Duodenal mucosa (tissue), 2 donors: Measurements from ENCODE around the gene UQCRHL.

Experiments used
- H3K27ac ChIP-seq: one replicate; pipeline ENCODE4 v1.7.0; 2013; ENCODE audit warnings: low read depth, low read length
- H3K27me3 ChIP-seq, 2 donors: one replicate each; pipeline ENCODE4 v1.7.0; 2013; ENCODE audit warnings: low read length in 2 of 2, control low read depth in 1 of 2; ENCODE audit not compliant: insufficient read depth in 2 of 2, control insufficient read depth in 1 of 2
- H3K36me3 ChIP-seq, 2 donors: one replicate each; pipeline ENCODE4 v1.7.0; 2013; ENCODE audit warnings: low read length in 2 of 2, control low read depth in 1 of 2; ENCODE audit not compliant: insufficient read depth in 2 of 2, control insufficient read depth in 1 of 2
- H3K4me1 ChIP-seq, 2 donors: one replicate each; pipeline ENCODE4 v1.7.0; 2013; ENCODE audit warnings: low read length in 2 of 2, control low read depth in 1 of 2; ENCODE audit not compliant: insufficient read depth in 2 of 2, control insufficient read depth in 1 of 2
- H3K4me3 ChIP-seq, 2 donors: one replicate each; pipeline ENCODE4 v1.7.0; 2013; ENCODE audit warnings: low read length in 2 of 2, low read depth in 1 of 2
- H3K9ac ChIP-seq, 2 donors: one replicate each; pipeline ENCODE4 v1.7.0; 2013; ENCODE audit warnings: low read length in 2 of 2, low read depth in 1 of 2
- H3K9me3 ChIP-seq, 2 donors: one replicate each; pipeline ENCODE4 v1.7.0; 2013; ENCODE audit warnings: low read length in 2 of 2, control low read depth in 1 of 2; ENCODE audit not compliant: control insufficient read depth in 1 of 2

UQCRHL gene

GRCh38 chr1:15758953-15759661 lies 48.3 kb downstream of the UQCRHL start:
- Histone ChIP-seq H3K9ac (peak overlapping the region; percentile 56 to 57), H3K4me3 (peak overlapping the region; percentile 55 to 57), H3K4me1 (peaks cover 36 to 40% of the 10 kb centered on the region in 2 donors), H3K27me3 (no peaks in the 10 kb centered on the region), H3K36me3 (no peaks in the 10 kb centered on the region), H3K9me3 (no peaks in the 10 kb centered on the region), H3K27ac (peak overlapping the region; percentile 14)

GRCh38 chr1:15758343-15758931 lies 49.0 kb downstream of the UQCRHL start, which contains the start of gene FBLIM1:
Gene FBLIM1, plus strand, starts transcription at chr1:15758795. Its CDS starts 6,189 bp downstream, at chr1:15764984.
- Histone ChIP-seq H3K9ac (peak within 1 kb of the TSS; percentile 83 to 88), H3K36me3 (no peaks in the 10 kb centered on the region), H3K4me3 (peak within 1 kb of the TSS; percentile 66 to 84), H3K4me1 (peaks cover 31 to 34% of the 10 kb centered on the region in 2 donors), H3K27ac (peak within 1 kb of the TSS; percentile 73), H3K9me3 (no peaks in the 10 kb centered on the region), H3K27me3 (no peaks in the 10 kb centered on the region)

GRCh38 chr1:15757575-15758342 lies 49.7 kb downstream of the UQCRHL start:
- H3K4me3 ChIP-seq = peak overlapping the region; percentile 66 to 84

More at GRCh38 chr1:15757575-15758342, 49.7 kb downstream of the UQCRHL start:
- Histone ChIP-seq H3K9ac (peak overlapping the region; percentile 83 to 88), H3K36me3 (no peaks in the 10 kb centered on the region), H3K27ac (peak overlapping the region; percentile 73), H3K9me3 (no peaks in the 10 kb centered on the region), H3K27me3 (no peaks in the 10 kb centered on the region), H3K4me1 (peaks cover 31 to 34% of the 10 kb centered on the region in 2 donors)
